ENCODE data around the gene GOSR2. TPM values are rescaled to one million over a fixed set of nuclear protein-coding genes. Genes with fewer than 3 reads are reported as not detected.

GOSR2 gene
- total RNA-seq, 1 experiment from 2014 or later, result 53.5 TPM

DNA sequence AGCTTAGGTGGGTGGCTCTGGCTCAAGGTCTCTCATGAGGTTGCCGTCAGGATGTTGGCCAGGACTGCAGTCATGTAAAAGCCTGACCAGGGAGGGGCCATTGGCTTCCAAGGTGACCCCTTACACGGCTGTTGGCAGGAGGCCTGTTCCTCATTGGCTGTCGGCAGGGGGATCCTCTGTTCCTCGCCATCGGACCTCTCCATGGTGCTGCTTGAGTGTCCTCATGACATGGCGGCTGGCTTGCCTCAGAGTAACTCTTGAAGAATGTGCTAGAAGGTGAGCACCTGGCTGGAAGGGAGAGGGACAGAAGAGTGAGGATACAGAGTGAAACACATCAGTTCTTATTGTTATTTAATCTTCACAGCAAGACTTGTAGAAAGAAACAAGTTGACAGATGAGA lies 60.8 kb downstream of the GOSR2 start:
- Histone ChIP-seq H3T11ph (ENCODE audit: low read length) (no peak overlapping the region), H2BK5ac (ENCODE audit: insufficient read length, low read length) (no peak overlapping the region), H4K20me1 (ENCODE audit: control insufficient read depth, insufficient read depth, insufficient read length) (no peaks in the 10 kb centered on the region), H3K79me2 (ENCODE audit: insufficient read depth, low read length) (no peaks in the 10 kb centered on the region), H2BK120ac (ENCODE audit: low read depth, low read length, poor library complexity, severe bottlenecking) (no peak overlapping the region), H2BK20ac (ENCODE audit: low read depth, low read length, poor library complexity, severe bottlenecking) (no peak overlapping the region), H2AK5ac (ENCODE audit: insufficient read length, low read length) (no peak overlapping the region), H3K27me3 (ENCODE audit: insufficient read depth, low read length) (peaks cover 2% of the 10 kb centered on the region; the same call in 1 of the 2 replicates), H3K4ac (ENCODE audit: low read depth, low read length) (no peak overlapping the region), H4K8ac (replicated peaks; ENCODE audit: insufficient read length, low read depth, low read length) (no peak overlapping the region), H4K5ac (ENCODE audit: insufficient read length, low read depth, low read length) (no peak overlapping the region), H3K56ac (ENCODE audit: insufficient read length, low read depth, low read length) (no peak overlapping the region), H3K18ac (ENCODE audit: insufficient read length, low read depth, low read length) (no peak overlapping the region), H3K27ac (ENCODE audit: insufficient read length, low read depth, low read length) (no peak overlapping the region), H3K9ac (ENCODE audit: extremely low read depth, insufficient read length, low read length) (no peak overlapping the region), H3K14ac (ENCODE audit: insufficient read depth, low read length) (no peak overlapping the region), H3K79me1 (ENCODE audit: insufficient read depth, low read depth, low read length, poor library complexity, severe bottlenecking) (no peaks in the 10 kb centered on the region), H3K23ac (ENCODE audit: insufficient read length, low read depth, low read length) (no peak overlapping the region), H3K4me2 (ENCODE audit: insufficient read depth, insufficient read length, low read length) (no peak overlapping the region), H3K23me2 (ENCODE audit: insufficient read length, low read depth, low read length, poor library complexity, severe bottlenecking) (peaks cover 4% of the 10 kb centered on the region), H4K91ac (ENCODE audit: insufficient read length, low read depth, low read length) (no peak overlapping the region), H2BK12ac (ENCODE audit: insufficient read length, low read depth, low read length) (no peak overlapping the region), H3K4me1 (ENCODE audit: insufficient read depth, low read length) (no peaks in the 10 kb centered on the region), H3K9me3 (ENCODE audit: control insufficient read depth, low read depth, low read length) (no peaks in the 10 kb centered on the region), H2BK15ac (ENCODE audit: low read depth, low read length) (no peak overlapping the region), H2AFZ (ENCODE audit: low read length) (no peak overlapping the region)
- Mint-ChIP-seq H3K27ac (no peak overlapping the region), H3K36me3 (ENCODE audit: insufficient read depth in 1 of 3, low read depth in 3 of 3) (no peaks in the 10 kb centered on the region; a peak in 1 of 7 replicates), H3K27me3 (ENCODE audit: low read depth) (peaks cover 60% of the 10 kb centered on the region), H3K9me3 (peaks cover 0 to 6% of the 10 kb centered on the region in 2 experiments; a peak in 1 of 5 replicates), H3K4me1 (peaks cover 11 to 26% of the 10 kb centered on the region in 2 experiments), H3K4me3 (no peak overlapping the region)
- no CpG with 5 or more reads among the region's 6 CpGs for WGBS (ENCODE audit: extremely low coverage, insufficient read length, low lambda C conversion rate)
- DNase-seq, result peak; percentile 73
- TF ChIP-seq, protein P1, sequence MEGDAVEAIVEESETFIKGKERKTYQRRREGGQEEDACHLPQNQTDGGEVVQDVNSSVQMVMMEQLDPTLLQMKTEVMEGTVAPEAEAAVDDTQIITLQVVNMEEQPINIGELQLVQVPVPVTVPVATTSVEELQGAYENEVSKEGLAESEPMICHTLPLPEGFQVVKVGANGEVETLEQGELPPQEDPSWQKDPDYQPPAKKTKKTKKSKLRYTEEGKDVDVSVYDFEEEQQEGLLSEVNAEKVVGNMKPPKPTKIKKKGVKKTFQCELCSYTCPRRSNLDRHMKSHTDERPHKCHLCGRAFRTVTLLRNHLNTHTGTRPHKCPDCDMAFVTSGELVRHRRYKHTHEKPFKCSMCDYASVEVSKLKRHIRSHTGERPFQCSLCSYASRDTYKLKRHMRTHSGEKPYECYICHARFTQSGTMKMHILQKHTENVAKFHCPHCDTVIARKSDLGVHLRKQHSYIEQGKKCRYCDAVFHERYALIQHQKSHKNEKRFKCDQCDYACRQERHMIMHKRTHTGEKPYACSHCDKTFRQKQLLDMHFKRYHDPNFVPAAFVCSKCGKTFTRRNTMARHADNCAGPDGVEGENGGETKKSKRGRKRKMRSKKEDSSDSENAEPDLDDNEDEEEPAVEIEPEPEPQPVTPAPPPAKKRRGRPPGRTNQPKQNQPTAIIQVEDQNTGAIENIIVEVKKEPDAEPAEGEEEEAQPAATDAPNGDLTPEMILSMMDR (conservative IDR thresholded peaks at IDR 0.05), result no peak

Data from H9 (cell line).